ENCODE measurements around the gene SHROOM4.

- no peak for TF ChIP-seq CTCF (IDR thresholded peaks at IDR 0.05 in 2 of 3, conservative IDR thresholded peaks at IDR 0.05 in 1 of 3; ENCODE audit: borderline replicate concordance in 1 of 3, insufficient read depth in 1 of 3, low read depth in 2 of 3, low read length in 2 of 3)
- no peak for TF ChIP-seq POLR2A (IDR thresholded peaks at IDR 0.05; ENCODE audit: borderline replicate concordance, extremely low read depth, insufficient read depth, insufficient read length)
- TF ChIP-seq MAX (IDR thresholded peaks at IDR 0.05): no peak
- no peak for TF ChIP-seq ZBTB33 (IDR thresholded peaks at IDR 0.05; ENCODE audit: extremely low read depth, insufficient replicate concordance, low read length)
These were observed 97.3 kb downstream of the SHROOM4 start for GRCh38 chrX:50716706-50717105.
